Activated CD8-positive, alpha-beta T cell treated with anti-CD3 and anti-CD28 coated beads, Interleukin-2, amount 10 ng/mL, durations not matched to agents 7 days and 5 days (primary cell): ENCODE data around the gene ATF7. TPM values are rescaled to one million over a fixed set of nuclear protein-coding genes. Genes with fewer than 3 reads are reported as not detected.

ENCODE experiments used
- ATAC-seq: fragments of 150-1000 bp; cut with Tn5 transposase; one replicate; pipeline ENCODE4 v1.10.0; 2021; ENCODE audit warnings: moderate library complexity
- CTCF ChIA-PET: fragments of 350-600 bp; sonication (Branson Sonifier 250); formaldehyde crosslinking; loops from one replicate; lab custom pipeline; 2021; ENCODE audit warnings: antibody characterized with exemption; lab: Charles Lee
- POLR2A ChIA-PET: fragments of 350-600 bp; sonication (Branson Sonifier 250); formaldehyde crosslinking; loops from one replicate; lab custom pipeline; 2021; ENCODE audit warnings: antibody characterized with exemption; lab: Charles Lee
- DNase-seq: peaks from one replicate; pipeline ENCODE4 v3.0.0-alpha.2; 2020
- H3K27ac Mint-ChIP-seq: one replicate; pipeline ENCODE4 v1.8.0; 2021; ENCODE audit warnings: mild to moderate bottlenecking, mixed read lengths
- H3K27me3 Mint-ChIP-seq: one replicate; pipeline ENCODE4 v1.8.0; 2021; ENCODE audit warnings: low read depth, mixed read lengths
- H3K36me3 Mint-ChIP-seq: one replicate; pipeline ENCODE4 v1.8.0; 2021; ENCODE audit warnings: low read depth, mixed read lengths
- H3K4me1 Mint-ChIP-seq: one replicate; pipeline ENCODE4 v1.8.0; 2021; ENCODE audit warnings: low read depth, mixed read lengths
- H3K4me3 Mint-ChIP-seq: one replicate; pipeline ENCODE4 v1.8.0; 2021; ENCODE audit warnings: mild to moderate bottlenecking, mixed read lengths
- H3K9me3 Mint-ChIP-seq: one replicate; pipeline ENCODE4 v1.8.0; 2022; ENCODE audit warnings: mixed read lengths; ENCODE audit not compliant: insufficient read depth
- total RNA-seq, 2 experiments: library from RNA; stranded (reverse); gene quantifications; one replicate each; pipeline ENCODE4 v1.2.3, GENCODE V29; 2021

Gene ATF7
- total RNA-seq: 10 to 100 TPM; 27.7 to 28.7 TPM

DNA sequence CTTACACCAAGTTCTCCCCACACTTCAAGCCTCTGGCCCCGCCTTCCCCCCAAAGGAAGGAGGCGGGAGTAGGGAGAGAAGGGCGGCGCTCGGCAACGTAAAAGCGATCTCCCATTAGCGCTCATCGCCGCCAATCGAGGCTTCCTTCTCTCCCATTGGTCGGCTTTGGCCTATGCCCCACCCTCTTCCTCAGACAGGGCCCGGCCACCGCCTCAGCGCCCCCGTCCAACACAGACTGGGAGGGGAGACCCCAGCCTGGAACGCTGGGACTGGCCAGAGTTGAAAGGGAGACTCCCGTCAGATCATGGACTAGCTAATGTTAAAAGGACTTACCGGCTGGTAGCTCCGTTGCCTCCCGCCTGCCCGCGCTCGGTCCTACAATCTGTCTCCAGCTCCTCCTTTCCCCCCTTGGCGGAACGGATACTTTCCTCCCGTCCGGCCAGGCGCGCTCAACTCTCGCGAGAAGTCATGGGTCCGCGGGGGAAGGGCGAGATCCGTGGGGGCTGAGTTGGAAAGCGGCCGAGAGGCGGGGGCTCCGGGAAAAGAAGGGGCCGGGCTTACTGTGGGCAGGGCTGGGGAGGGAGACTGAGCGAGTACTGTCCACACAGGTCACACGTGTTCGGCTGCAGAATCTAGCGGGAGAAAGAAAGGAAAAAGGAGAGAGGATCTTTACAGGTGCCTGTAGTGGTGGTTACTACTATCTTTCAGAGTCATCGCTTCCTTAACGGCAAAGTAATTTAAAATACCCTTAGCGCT is at the start of gene ATF7:
Gene ATF7 (minus strand): TSS at position 437 of the 756 bp plus-strand sequence. CDS start 25,382 bp downstream, outside the sequence.
- Mint-ChIP-seq H3K27me3 (no peaks in the 10 kb centered on the region), H3K4me3 (peak within 1 kb of the TSS; percentile 98), H3K27ac (peak within 1 kb of the TSS; percentile 96), H3K9me3 (no peaks in the 10 kb centered on the region), H3K36me3 (peaks cover 8% of the 10 kb centered on the region), H3K4me1 (peaks cover 32% of the 10 kb centered on the region)
- ChIA-PET POLR2A (interaction anchor here (1.0 kb wide), 1 partner anchor 13 kb away, joined by 4 read pairs; no protein-coding TSS in a partner anchor), CTCF (interaction anchor here (1.0 to 5.3 kb wide), 6 partner anchors 10 to 120 kb away, joined by 3 to 36 read pairs (median 4); partner anchors contain the start of gene ATP5MC2)
- DNase-seq (peak; percentile 98), ATAC-seq (peak; percentile 98)

DNA sequence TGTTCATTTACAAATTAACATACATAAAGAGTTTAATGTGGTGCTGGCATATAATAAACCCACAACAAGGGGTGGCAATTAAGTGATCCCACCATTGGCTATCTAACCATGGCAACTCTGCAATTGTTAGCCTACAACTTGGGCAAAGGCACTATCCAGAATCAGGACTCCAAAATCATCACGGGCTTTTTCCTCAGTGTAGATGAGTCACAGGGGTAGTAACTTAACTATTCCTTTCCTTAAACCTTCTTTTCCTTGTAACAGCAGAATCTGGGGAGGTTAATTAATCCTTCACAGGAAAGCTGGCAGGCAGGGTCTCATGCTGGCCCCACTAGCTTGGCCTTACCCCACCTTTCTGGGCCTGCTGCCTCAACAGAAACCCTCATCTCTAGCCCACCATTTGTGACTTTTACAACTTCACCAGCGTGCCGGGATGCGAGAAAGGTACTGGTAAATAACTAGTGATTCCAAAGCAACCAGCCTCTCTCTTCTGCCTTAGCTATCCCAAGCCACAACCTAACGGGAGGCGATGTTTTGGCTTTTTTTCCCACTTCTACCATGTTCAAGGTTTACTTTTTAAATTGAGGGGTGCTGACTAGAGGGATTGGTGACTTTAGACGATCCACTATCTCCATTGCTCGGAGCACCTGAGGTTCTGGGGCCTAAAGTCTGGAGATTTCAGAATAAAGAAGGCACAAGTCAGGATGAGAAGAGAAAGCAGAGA is 49.0 kb upstream of the ATF7 start:
- no peaks in the 10 kb centered on the region for H3K9me3 Mint-ChIP-seq
- peak overlapping the region; percentile 88 for H3K4me3 Mint-ChIP-seq
- ChIA-PET POLR2A (interaction anchor here (0.6 to 2.1 kb wide), 8 partner anchors 11 to 174 kb away, joined by 3 to 18 read pairs (median 4); partner anchors contain the start of gene TARBP2), CTCF (interaction anchor here (0.6 to 6.3 kb wide), 52 partner anchors 8 to 576 kb away, joined by 3 to 122 read pairs (median 5); partner anchors contain the start of genes ATF7 and TARBP2)
- ATAC-seq (no peak), DNase-seq (no peak)
- peaks cover 24% of the 10 kb centered on the region for H3K27me3 Mint-ChIP-seq
- H3K36me3 Mint-ChIP-seq: peaks cover 37% of the 10 kb centered on the region
- H3K4me1 Mint-ChIP-seq: peaks cover 43% of the 10 kb centered on the region
- peak overlapping the region; percentile 98 for H3K27ac Mint-ChIP-seq

DNA sequence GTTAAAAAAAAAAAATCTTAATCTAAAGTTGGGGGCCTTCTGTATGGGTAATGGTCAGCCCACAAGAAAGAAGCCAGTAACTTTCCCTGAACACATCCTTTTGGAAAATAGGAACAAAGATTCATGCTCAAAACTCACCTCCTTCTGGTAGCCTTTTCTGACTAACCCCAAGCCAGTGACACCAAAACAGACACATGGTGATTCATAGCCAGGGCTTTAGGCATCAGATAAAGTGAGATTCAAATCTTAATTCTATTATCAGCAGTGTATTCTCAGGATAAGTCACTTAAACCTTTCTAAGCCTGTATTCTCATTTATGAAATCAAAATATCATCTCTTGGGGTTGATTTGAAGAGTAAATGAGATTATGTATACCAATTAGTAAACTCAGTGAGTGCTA is 44.8 kb upstream of the ATF7 start:
- H3K36me3 Mint-ChIP-seq: peaks cover 60% of the 10 kb centered on the region
- ChIA-PET POLR2A (interaction anchor here (0.5 kb wide), 1 partner anchor 135 kb away, joined by 3 read pairs; no protein-coding TSS in a partner anchor), CTCF (interaction anchor here (0.6 to 2.2 kb wide), 2 partner anchors 73 to 76 kb away, joined by 3 to 9 read pairs; no protein-coding TSS in a partner anchor)
- peaks cover 38% of the 10 kb centered on the region for H3K4me1 Mint-ChIP-seq
- H3K9me3 Mint-ChIP-seq: no peaks in the 10 kb centered on the region
- no peaks in the 10 kb centered on the region for H3K27me3 Mint-ChIP-seq
- no peak overlapping the region for H3K27ac Mint-ChIP-seq
- ATAC-seq: no peak
- H3K4me3 Mint-ChIP-seq: no peak overlapping the region
- no peak for DNase-seq

DNA sequence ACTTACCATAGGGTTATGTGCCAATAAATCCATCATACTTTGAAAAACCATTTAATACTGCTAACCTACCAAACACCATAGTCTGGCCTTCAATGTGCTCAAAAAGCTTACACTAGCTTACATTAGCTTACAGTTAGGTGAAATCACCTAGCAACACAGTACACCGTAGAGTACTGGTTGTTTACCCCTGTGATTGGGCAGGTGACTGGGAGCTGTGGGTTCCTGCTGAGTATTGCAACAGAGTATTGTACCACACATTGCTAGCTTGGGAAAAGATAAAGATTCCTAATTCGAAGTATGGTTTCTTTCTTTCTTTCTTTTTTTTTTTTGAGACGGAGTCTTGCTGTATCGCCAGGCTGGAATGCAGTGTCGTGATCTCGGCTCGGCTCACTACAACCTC is 44.1 kb upstream of the ATF7 start:
- ATAC-seq: no peak
- Mint-ChIP-seq H3K4me1 (peaks cover 37% of the 10 kb centered on the region), H3K27ac (no peak overlapping the region), H3K4me3 (no peak overlapping the region), H3K36me3 (peaks cover 65% of the 10 kb centered on the region), H3K9me3 (no peaks in the 10 kb centered on the region), H3K27me3 (no peaks in the 10 kb centered on the region)
- no peak for DNase-seq
- CTCF ChIA-PET: interaction anchor here (0.6 to 2.2 kb wide), 2 partner anchors 74 to 513 kb away, joined by 3 to 9 read pairs; no protein-coding TSS in a partner anchor
- POLR2A ChIA-PET: interaction anchor here (1.0 kb wide), 1 partner anchor 11 kb away, joined by 3 read pairs; no protein-coding TSS in a partner anchor

DNA sequence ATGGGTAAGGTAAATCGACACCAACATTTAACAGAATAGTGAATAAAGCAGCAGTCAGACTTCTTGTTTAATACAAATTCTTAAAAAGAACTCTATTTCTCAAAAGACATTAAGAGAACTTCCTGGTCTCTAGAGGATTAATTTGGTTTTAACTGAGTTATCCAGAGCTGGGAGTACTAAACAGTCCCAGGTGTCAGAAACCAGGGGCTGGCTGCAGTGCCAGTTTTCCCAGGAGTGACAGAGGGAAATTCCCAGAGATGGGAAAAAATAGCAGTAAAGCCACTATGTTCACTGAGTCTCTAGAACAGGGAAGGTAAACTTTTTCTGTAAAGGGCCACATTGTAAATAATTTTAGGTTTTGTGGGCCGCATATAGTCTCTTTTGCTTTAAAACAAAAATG is 40.9 kb upstream of the ATF7 start:
- Mint-ChIP-seq H3K4me3 (no peak overlapping the region), H3K36me3 (peaks cover 62% of the 10 kb centered on the region), H3K4me1 (peaks cover 13% of the 10 kb centered on the region), H3K9me3 (no peaks in the 10 kb centered on the region), H3K27ac (no peak overlapping the region), H3K27me3 (no peaks in the 10 kb centered on the region)
- ChIA-PET POLR2A (no interaction called here), CTCF (interaction anchor here (1.0 to 1.3 kb wide), 3 partner anchors 9 to 124 kb away, joined by 3 to 4 read pairs (median 4); partner anchors contain the start of gene ATP5MC2)
- no peak for ATAC-seq
- no peak for DNase-seq

DNA sequence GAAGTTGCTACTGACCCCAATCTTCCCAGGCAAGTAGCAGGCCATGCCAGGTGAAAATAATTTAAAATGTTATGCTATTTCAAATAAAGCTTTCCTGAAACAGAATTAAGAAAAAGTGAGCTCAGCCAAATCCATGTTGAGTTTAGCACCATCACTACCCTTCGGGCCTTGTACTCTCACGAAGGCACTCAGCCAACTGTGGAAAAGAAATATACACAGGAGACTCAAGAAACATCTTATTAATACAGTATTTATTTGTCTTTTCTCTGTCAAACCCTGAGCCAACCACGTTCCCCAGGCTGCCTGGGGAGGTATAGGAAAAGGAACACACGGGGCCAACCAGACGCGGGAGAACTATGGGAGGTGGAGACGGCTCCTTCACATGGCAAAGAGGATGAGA is 38.8 kb upstream of the ATF7 start:
- H3K27ac Mint-ChIP-seq: no peak overlapping the region
- ATAC-seq: no peak
- CTCF ChIA-PET: interaction anchor here (1.0 to 2.9 kb wide), 2 partner anchors 10 to 82 kb away, joined by 3 to 10 read pairs; partner anchors contain the start of gene ATP5MC2
- H3K27me3 Mint-ChIP-seq: no peaks in the 10 kb centered on the region
- DNase-seq: no peak
- no peak overlapping the region for H3K4me3 Mint-ChIP-seq
- H3K4me1 Mint-ChIP-seq: peaks cover 5% of the 10 kb centered on the region
- POLR2A ChIA-PET: no interaction called here
- H3K9me3 Mint-ChIP-seq: no peaks in the 10 kb centered on the region
- H3K36me3 Mint-ChIP-seq: peaks cover 51% of the 10 kb centered on the region

DNA sequence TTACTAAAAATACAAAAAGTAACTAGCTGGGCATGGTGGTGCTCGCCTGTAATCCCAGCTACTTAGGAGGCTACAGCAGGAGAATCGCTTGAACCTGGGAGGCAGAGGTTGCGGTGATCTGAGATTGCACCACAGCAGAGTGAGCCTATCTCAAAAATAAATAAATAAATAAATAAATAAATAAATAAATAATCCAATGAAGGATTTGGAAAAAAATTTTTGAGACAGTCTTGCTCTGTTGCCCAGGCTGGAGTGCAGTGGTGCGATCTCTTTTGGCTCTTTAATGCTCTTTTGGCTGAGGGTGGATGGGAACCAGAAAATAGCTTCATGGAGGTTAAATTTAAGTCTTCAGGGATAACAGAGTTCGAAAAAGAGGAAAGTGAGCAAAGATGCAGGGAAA is 38.0 kb upstream of the ATF7 start:
- no peak overlapping the region for H3K4me3 Mint-ChIP-seq
- ChIA-PET CTCF (interaction anchor here (1.0 to 2.9 kb wide), 2 partner anchors 11 to 82 kb away, joined by 3 to 10 read pairs; partner anchors contain the start of gene ATP5MC2), POLR2A (no interaction called here)
- H3K27ac Mint-ChIP-seq: peak overlapping the region; percentile 21
- H3K4me1 Mint-ChIP-seq: no peaks in the 10 kb centered on the region
- ATAC-seq: no peak
- no peak for DNase-seq
- no peaks in the 10 kb centered on the region for H3K9me3 Mint-ChIP-seq
- H3K27me3 Mint-ChIP-seq: no peaks in the 10 kb centered on the region
- peaks cover 43% of the 10 kb centered on the region for H3K36me3 Mint-ChIP-seq

DNA sequence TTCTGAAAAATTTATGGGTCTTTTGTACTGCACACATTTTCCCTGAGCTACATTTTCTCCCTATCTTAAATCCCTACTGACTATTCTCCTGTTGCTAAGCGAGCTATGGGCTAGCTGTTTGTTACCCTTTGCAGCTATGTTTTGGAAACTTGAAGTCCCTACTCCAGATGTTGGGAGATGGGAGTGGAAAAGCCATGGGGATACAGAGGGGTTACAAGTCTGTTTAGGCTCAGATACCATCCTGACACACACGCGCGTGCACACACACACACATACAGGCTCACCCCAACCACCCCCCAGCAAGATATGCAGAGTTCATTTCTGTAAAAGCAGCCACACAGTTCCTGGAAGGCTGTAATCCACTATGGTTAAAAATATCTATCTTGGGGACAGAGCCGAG is 33.9 kb upstream of the ATF7 start:
- Mint-ChIP-seq H3K27ac (no peak overlapping the region), H3K4me1 (no peaks in the 10 kb centered on the region), H3K4me3 (no peak overlapping the region), H3K27me3 (no peaks in the 10 kb centered on the region), H3K9me3 (no peaks in the 10 kb centered on the region), H3K36me3 (peaks cover 20% of the 10 kb centered on the region)
- DNase-seq: no peak
- no peak for ATAC-seq
- ChIA-PET CTCF (interaction anchor here (1.2 kb wide), 1 partner anchor 87 kb away, joined by 4 read pairs; no protein-coding TSS in a partner anchor), POLR2A (interaction anchor here (1.5 kb wide), 1 partner anchor 15 kb away, joined by 7 read pairs; the partner anchor contains the start of gene ATP5MC2)

DNA sequence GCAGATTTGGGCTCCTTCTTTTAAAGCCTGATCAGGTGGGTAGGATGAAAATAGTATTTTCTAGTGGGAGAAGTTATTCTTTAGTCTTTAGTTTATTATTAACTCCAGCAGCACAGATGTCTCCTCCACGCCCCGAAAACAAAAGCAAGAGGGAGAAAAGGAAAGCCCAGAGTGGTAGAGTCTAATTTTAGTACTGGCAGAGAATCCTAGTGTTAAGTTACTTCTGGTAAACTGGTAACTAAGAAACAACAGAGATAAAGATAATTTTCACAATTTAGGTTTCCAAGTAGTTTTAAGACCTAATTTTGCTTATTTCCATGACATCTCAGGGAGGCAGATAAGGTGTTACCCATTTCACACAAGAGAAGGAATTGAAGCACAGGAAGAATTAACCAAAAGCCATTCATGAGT is 33.4 kb upstream of the ATF7 start:
- ChIA-PET CTCF (interaction anchor here (1.2 to 1.3 kb wide), 2 partner anchors 16 to 87 kb away, joined by 4 read pairs; partner anchors contain the start of gene ATP5MC2), POLR2A (interaction anchor here (1.5 kb wide), 1 partner anchor 16 kb away, joined by 7 read pairs; the partner anchor contains the start of gene ATP5MC2)
- no peak for DNase-seq
- ATAC-seq: no peak
- H3K36me3 Mint-ChIP-seq: peaks cover 15% of the 10 kb centered on the region
- no peaks in the 10 kb centered on the region for H3K9me3 Mint-ChIP-seq
- H3K4me3 Mint-ChIP-seq: no peak overlapping the region
- H3K4me1 Mint-ChIP-seq: no peaks in the 10 kb centered on the region
- no peaks in the 10 kb centered on the region for H3K27me3 Mint-ChIP-seq
- H3K27ac Mint-ChIP-seq: no peak overlapping the region

DNA sequence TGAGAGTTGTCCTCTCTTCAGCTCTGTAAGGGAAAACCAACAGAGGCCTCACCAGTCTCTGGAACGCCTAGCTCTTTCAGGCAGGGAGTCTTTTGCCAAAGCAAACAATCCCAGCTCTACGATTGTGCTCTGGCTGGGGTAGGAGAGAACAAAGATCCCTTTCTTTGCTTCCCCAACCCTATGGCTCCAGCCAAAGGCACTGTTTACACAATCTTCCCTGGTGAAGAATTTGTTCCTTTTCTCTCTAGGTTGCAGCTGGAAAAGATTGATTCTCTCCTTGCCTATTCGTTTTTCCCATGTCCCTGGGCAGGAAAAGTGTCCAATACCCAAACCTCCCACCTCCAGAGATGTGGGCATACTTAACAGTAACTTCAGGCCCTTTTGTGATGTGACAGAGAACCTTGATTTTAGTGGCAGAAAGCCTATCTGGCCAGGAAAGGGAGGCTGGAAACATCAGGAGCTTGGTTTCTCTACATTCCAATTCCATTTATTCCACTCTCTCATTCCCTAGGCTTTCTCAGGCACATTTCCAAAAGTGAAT is 32.9 kb upstream of the ATF7 start:
- CTCF ChIA-PET: interaction anchor here (0.8 to 1.3 kb wide), 4 partner anchors 17 to 98 kb away, joined by 3 to 4 read pairs (median 4); partner anchors contain the start of gene ATP5MC2
- Mint-ChIP-seq H3K27ac (no peak overlapping the region), H3K9me3 (no peaks in the 10 kb centered on the region), H3K4me3 (no peak overlapping the region), H3K4me1 (no peaks in the 10 kb centered on the region), H3K36me3 (peaks cover 11% of the 10 kb centered on the region), H3K27me3 (no peaks in the 10 kb centered on the region)
- ATAC-seq (no peak), DNase-seq (no peak)
- POLR2A ChIA-PET: interaction anchor here (0.7 to 1.5 kb wide), 3 partner anchors 11 to 175 kb away, joined by 3 to 7 read pairs (median 3); partner anchors contain the start of gene ATP5MC2

DNA sequence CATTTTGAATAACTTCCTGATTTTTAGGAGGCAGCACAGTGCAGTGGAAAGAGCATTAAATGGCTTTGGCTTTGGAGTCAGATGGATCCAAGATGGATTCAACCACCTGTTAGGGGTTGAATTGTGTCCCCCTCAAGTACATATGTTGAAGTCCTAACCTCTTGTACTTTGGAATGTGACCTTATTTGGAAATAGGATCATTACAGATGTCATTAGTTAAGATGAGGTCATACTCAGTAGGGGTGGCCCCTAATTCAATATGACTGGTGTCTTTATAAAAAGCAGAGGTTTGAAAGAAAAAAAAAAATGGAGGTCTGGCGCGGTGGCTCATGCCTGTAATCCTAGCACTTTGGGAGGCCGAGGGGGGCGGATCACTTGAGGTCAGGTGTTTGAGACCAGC is 30.9 kb upstream of the ATF7 start:
- ChIA-PET POLR2A (no interaction called here), CTCF (interaction anchor here (0.7 kb wide), 1 partner anchor 9 kb away, joined by 3 read pairs; no protein-coding TSS in a partner anchor)
- Mint-ChIP-seq H3K4me3 (no peak overlapping the region), H3K27me3 (no peaks in the 10 kb centered on the region), H3K4me1 (no peaks in the 10 kb centered on the region), H3K27ac (no peak overlapping the region), H3K36me3 (peaks cover 3% of the 10 kb centered on the region), H3K9me3 (no peaks in the 10 kb centered on the region)
- DNase-seq (no peak), ATAC-seq (no peak)
